Chondrocyte (in vitro differentiated cells): Measurements from ENCODE around the gene MEP1B. TPM values are rescaled to one million over a fixed set of nuclear protein-coding genes. Genes with fewer than 3 reads are reported as not detected.

Source experiments
- DNase-seq: peaks from one replicate; pipeline ENCODE4 v3.0.0; 2021; ENCODE audit warnings: mixed read lengths, low spot score
- H3K27ac Mint-ChIP-seq: one replicate; pipeline ENCODE4 v1.8.0; 2021; ENCODE audit warnings: mild to moderate bottlenecking, moderate library complexity, mixed read lengths; ENCODE audit not compliant: unreplicated experiment
- H3K27me3 Mint-ChIP-seq: 2 replicates; pipeline ENCODE4 v1.8.0; 2021; ENCODE audit warnings: low read depth, mixed read lengths
- H3K36me3 Mint-ChIP-seq: 2 replicates; pipeline ENCODE4 v1.8.0; 2021; ENCODE audit warnings: low read depth, mixed read lengths
- H3K4me1 Mint-ChIP-seq: 2 replicates; pipeline ENCODE4 v1.8.0; 2021; ENCODE audit warnings: low read depth, mild to moderate bottlenecking, mixed read lengths
- H3K4me3 Mint-ChIP-seq: one replicate; pipeline ENCODE4 v1.8.0; 2021; ENCODE audit warnings: mild to moderate bottlenecking, moderate library complexity, mixed read lengths; ENCODE audit not compliant: unreplicated experiment
- H3K9me3 Mint-ChIP-seq: 2 replicates; pipeline ENCODE4 v1.8.0; 2021; ENCODE audit warnings: low read depth, mixed read lengths
- total RNA-seq: library from RNA; stranded (reverse); gene quantifications from 3 replicates; pipeline ENCODE4 v1.2.1, GENCODE V29; 2021
- TF ChIP-seq, protein P1 (sequence below): fragments of 200-600 bp; sonication (generic); IDR thresholded peaks from 2 replicates; pipeline ENCODE4 v1.5.0; 2021; ENCODE audit warnings: antibody characterized with exemption, mild to moderate bottlenecking, moderate library complexity

MEP1B gene
- total RNA-seq, 1 donor from 2014 or later = not detected

DNA sequence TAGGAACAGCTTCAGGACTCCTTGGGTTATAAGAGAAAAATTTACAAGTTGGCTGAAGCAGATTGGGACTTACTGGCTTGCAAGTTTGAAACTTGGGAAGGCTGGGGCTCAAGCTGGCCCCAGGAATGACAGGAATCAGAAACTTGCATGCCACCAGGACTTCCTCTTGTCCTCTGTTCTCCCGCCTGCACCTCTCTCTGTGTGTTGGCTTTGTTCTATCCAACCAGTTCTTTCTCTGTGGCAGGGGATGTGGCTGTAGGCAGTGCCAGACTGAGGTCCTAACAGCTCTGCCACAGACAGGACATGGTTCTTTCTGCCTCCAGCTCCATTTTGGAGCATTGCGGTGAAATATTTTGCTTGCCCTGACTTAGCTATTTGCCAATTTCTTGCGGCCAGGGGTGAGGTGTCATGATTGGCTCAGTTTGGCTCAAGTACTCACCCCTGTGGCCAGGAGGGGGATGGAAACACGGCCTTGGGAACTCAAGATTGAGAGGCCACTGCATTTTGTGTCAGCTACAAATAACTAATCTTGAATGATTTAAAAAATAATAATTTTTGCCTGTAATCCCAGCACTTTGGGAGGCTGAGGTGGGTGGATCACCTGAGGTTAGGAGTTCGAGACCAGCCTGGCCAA is 48.9 kb downstream of the MEP1B start:
- H3K36me3 Mint-ChIP-seq = no peaks in the 10 kb centered on the region
- H3K27ac Mint-ChIP-seq = no peak overlapping the region
- DNase-seq = no peak
- H3K4me1 Mint-ChIP-seq = no peaks in the 10 kb centered on the region
- no peak overlapping the region for H3K4me3 Mint-ChIP-seq
- peaks cover 4% of the 10 kb centered on the region for H3K9me3 Mint-ChIP-seq
- peaks cover 9% of the 10 kb centered on the region for H3K27me3 Mint-ChIP-seq
- TF ChIP-seq, protein P1, sequence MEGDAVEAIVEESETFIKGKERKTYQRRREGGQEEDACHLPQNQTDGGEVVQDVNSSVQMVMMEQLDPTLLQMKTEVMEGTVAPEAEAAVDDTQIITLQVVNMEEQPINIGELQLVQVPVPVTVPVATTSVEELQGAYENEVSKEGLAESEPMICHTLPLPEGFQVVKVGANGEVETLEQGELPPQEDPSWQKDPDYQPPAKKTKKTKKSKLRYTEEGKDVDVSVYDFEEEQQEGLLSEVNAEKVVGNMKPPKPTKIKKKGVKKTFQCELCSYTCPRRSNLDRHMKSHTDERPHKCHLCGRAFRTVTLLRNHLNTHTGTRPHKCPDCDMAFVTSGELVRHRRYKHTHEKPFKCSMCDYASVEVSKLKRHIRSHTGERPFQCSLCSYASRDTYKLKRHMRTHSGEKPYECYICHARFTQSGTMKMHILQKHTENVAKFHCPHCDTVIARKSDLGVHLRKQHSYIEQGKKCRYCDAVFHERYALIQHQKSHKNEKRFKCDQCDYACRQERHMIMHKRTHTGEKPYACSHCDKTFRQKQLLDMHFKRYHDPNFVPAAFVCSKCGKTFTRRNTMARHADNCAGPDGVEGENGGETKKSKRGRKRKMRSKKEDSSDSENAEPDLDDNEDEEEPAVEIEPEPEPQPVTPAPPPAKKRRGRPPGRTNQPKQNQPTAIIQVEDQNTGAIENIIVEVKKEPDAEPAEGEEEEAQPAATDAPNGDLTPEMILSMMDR = no peak

DNA sequence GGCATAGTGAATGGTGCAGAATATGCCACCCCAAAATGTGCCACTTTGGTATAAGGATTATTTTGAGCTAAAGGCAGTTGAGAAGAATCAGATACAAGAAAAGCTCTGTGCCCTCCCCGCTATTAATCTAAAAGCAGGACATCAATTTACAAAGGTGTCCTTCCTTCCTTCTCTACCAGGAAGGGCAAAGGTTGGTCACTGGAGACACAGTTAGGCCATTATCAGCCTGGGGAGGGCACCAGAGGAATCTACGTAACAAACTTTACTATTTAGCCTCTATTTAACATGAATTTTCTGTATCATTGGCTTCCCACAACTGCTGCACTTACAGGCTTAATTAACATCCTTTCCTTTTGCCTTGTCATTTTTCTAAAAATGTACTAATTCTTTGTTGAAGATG is 52.6 kb downstream of the MEP1B start:
- Mint-ChIP-seq H3K27ac (no peak overlapping the region), H3K4me3 (no peak overlapping the region), H3K4me1 (no peaks in the 10 kb centered on the region), H3K9me3 (no peaks in the 10 kb centered on the region), H3K36me3 (no peaks in the 10 kb centered on the region), H3K27me3 (peaks cover 13% of the 10 kb centered on the region)
- TF ChIP-seq, protein P1 = no peak
- DNase-seq = no peak

DNA sequence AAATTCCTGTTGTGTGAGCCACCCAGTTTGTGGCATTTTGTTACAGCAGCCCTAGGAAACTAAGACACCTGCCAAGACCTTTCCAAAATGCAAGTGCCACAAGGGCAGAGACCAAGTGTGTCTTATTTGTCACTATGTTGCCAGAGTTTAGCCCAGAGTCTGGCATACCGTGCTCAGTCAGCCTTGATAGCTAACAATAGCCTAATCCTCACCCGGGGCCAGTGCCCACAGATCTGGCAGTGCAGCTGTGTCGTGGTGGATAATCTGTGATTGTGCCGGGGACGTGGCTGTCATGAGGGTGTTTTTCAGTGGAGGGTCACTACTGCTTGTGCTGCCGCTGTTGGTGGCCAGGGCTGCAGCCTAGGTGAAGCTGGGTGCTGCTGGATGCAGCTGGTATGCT is 53.5 kb downstream of the MEP1B start:
- TF ChIP-seq, protein P1 = no peak
- H3K4me3 Mint-ChIP-seq = no peak overlapping the region
- peaks cover 11% of the 10 kb centered on the region for H3K27me3 Mint-ChIP-seq
- no peak for DNase-seq
- no peaks in the 10 kb centered on the region for H3K4me1 Mint-ChIP-seq
- no peaks in the 10 kb centered on the region for H3K36me3 Mint-ChIP-seq
- H3K27ac Mint-ChIP-seq = no peak overlapping the region
- H3K9me3 Mint-ChIP-seq = no peaks in the 10 kb centered on the region

DNA sequence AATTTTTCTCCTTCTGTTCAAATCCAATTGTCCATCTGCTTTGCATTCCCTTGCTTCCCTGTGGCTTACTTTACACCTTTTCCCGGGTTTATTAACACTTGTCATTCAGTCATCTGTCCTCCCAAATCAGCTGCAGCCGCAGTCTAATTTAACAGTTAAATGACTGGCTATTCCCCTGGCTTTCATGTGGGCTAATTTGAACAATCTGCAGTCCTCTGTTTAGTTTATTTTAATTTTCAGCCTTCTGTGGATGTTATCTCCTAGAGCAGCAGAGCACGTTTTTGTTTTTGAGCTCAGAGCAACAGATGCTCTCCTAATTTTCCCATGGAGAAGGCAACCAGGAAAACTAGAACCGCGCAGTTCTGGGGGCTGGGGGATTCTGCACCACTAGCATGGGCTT is 55.0 kb downstream of the MEP1B start:
- Mint-ChIP-seq H3K27me3 (peaks cover 13% of the 10 kb centered on the region), H3K4me3 (no peak overlapping the region), H3K36me3 (no peaks in the 10 kb centered on the region), H3K27ac (no peak overlapping the region), H3K9me3 (no peaks in the 10 kb centered on the region), H3K4me1 (no peaks in the 10 kb centered on the region)
- no peak for DNase-seq
- TF ChIP-seq, protein P1 = no peak

DNA sequence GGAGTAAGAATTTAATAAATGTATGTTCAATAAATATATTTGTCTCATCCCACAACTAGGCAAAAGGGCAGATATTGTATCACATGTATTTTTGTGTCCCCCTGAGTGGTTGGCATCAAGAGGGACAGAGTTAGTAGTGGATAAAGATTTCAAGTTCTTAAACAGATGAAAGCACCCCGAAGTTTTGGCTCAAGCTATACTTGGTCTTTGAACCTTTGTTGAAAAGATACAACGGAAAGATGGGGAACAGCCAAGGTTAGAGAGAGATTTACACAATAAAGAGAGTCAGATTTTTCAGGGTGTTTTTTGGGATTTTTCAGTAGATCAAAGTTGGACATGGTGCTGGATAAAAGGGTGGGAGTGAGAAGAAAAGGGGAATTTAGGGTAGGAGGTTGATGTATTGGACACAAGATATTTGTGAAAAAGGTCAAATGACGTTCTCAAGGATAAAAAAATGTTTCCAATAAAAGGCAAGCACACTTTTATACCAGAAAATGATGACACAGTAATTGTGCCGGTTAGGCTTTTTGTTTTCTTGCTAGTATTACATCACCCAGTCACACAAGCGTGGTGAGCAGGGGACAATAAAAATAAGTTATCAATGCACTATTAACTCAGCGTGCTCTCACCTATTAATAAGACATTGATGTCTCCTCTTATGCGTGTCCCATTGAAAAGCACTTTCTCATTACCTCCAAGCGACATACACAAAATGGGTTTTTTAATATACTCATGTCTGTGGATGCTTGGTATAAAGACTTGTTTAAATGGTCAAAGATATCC is 59.5 kb downstream of the MEP1B start:
- no peaks in the 10 kb centered on the region for H3K36me3 Mint-ChIP-seq
- H3K4me1 Mint-ChIP-seq = no peaks in the 10 kb centered on the region
- H3K27ac Mint-ChIP-seq = no peak overlapping the region
- H3K4me3 Mint-ChIP-seq = no peak overlapping the region
- TF ChIP-seq, protein P1 = no peak
- DNase-seq = no peak
- H3K27me3 Mint-ChIP-seq = peaks cover 3% of the 10 kb centered on the region
- no peaks in the 10 kb centered on the region for H3K9me3 Mint-ChIP-seq
